H9 (cell line): Measurements from ENCODE around the gene HIC1. TPM values are rescaled to one million over a fixed set of nuclear protein-coding genes. Genes with fewer than 3 reads are reported as not detected.

Experiments
- DNase-seq: peaks from one replicate; pipeline ENCODE4 v3.0.0-alpha.2; 2017
- H2AFZ ChIP-seq: one replicate; pipeline ENCODE4 v1.6.1; 2013; ENCODE audit warnings: mild to moderate bottlenecking, low read length, control low read depth, moderate library complexity
- H2AK5ac ChIP-seq: 2 replicates; pipeline ENCODE4 v1.6.1; 2013; ENCODE audit warnings: low read length, control low read depth, mixed read lengths; ENCODE audit not compliant: insufficient read length
- H2BK120ac ChIP-seq: one replicate; pipeline ENCODE4 v1.6.1; 2013; ENCODE audit warnings: low read depth, mild to moderate bottlenecking, low read length, control low read depth, inconsistent platforms; ENCODE audit not compliant: poor library complexity, severe bottlenecking
- H2BK12ac ChIP-seq: 2 replicates; pipeline ENCODE4 v1.6.1; 2013; ENCODE audit warnings: low read length, control low read depth, mixed read lengths, low read depth; ENCODE audit not compliant: insufficient read length
- H2BK15ac ChIP-seq: 2 replicates; pipeline ENCODE4 v1.6.1; 2013; ENCODE audit warnings: low read depth, low read length, control low read depth
- H2BK20ac ChIP-seq: one replicate; pipeline ENCODE4 v1.6.1; 2013; ENCODE audit warnings: low read depth, mild to moderate bottlenecking, low read length, control low read depth, inconsistent platforms; ENCODE audit not compliant: poor library complexity, severe bottlenecking
- H2BK5ac ChIP-seq: 2 replicates; pipeline ENCODE4 v1.6.1; 2013; ENCODE audit warnings: low read length, control low read depth, mixed read lengths; ENCODE audit not compliant: insufficient read length
- H3K14ac ChIP-seq: 2 replicates; pipeline ENCODE4 v1.6.1; 2013; ENCODE audit warnings: low read length, control low read depth; ENCODE audit not compliant: insufficient read depth
- H3K18ac ChIP-seq: 2 replicates; pipeline ENCODE4 v1.6.1; 2013; ENCODE audit warnings: low read depth, mild to moderate bottlenecking, mixed read lengths, low read length, control low read depth; ENCODE audit not compliant: insufficient read length
- H3K23ac ChIP-seq: 2 replicates; pipeline ENCODE4 v1.6.1; 2013; ENCODE audit warnings: low read length, control low read depth, mixed read lengths, low read depth; ENCODE audit not compliant: insufficient read length
- H3K23me2 ChIP-seq: 2 replicates; pipeline ENCODE4 v1.6.1; 2013; ENCODE audit warnings: low read depth, mild to moderate bottlenecking, mixed read lengths, low read length, control low read depth; ENCODE audit not compliant: insufficient read length, poor library complexity, severe bottlenecking
- H3K27ac ChIP-seq: 2 replicates; pipeline ENCODE4 v1.5.1; 2013; ENCODE audit warnings: low read length, control low read depth, mixed read lengths, low read depth; ENCODE audit not compliant: insufficient read length
- H3K27me3 ChIP-seq: 2 replicates; pipeline ENCODE4 v1.6.1; 2013; ENCODE audit warnings: low read length, control low read depth, inconsistent platforms; ENCODE audit not compliant: insufficient read depth
- H3K4ac ChIP-seq: 2 replicates; pipeline ENCODE4 v1.6.1; 2013; ENCODE audit warnings: low read depth, mild to moderate bottlenecking, control low read depth, inconsistent platforms, low read length, moderate library complexity
- H3K4me1 ChIP-seq: 2 replicates; pipeline ENCODE4 v1.6.1; 2013; ENCODE audit warnings: low read length, control low read depth, inconsistent platforms; ENCODE audit not compliant: insufficient read depth
- H3K4me2 ChIP-seq: 2 replicates; pipeline ENCODE4 v1.6.1; 2013; ENCODE audit warnings: low read length, control low read depth, mixed read lengths; ENCODE audit not compliant: insufficient read length, insufficient read depth
- H3K56ac ChIP-seq: 2 replicates; pipeline ENCODE4 v1.6.1; 2013; ENCODE audit warnings: low read depth, mild to moderate bottlenecking, mixed read lengths, low read length, control low read depth; ENCODE audit not compliant: insufficient read length
- H3K79me1 ChIP-seq: 2 replicates; pipeline ENCODE4 v1.6.1; 2013; ENCODE audit warnings: low read depth, mild to moderate bottlenecking, moderate library complexity, low read length, control low read depth, inconsistent platforms; ENCODE audit not compliant: insufficient read depth, poor library complexity, severe bottlenecking
- H3K79me2 ChIP-seq: 2 replicates; pipeline ENCODE4 v1.6.1; 2013; ENCODE audit warnings: low read length, control low read depth, inconsistent platforms; ENCODE audit not compliant: insufficient read depth
- H3K9ac ChIP-seq: 2 replicates; pipeline ENCODE4 v1.6.1; 2013; ENCODE audit warnings: low read length, control low read depth, mixed read lengths; ENCODE audit not compliant: insufficient read length; ENCODE audit errors: extremely low read depth
- H3K9me3 ChIP-seq: one replicate; pipeline ENCODE4 v1.6.1; 2013; ENCODE audit warnings: low read depth, low read length, inconsistent platforms; ENCODE audit not compliant: control insufficient read depth
- H3T11ph ChIP-seq: one replicate; pipeline ENCODE4 v1.6.1; 2013; ENCODE audit warnings: mild to moderate bottlenecking, low read length, control low read depth, inconsistent platforms
- H4K20me1 ChIP-seq: one replicate; pipeline ENCODE4 v1.6.1; 2013; ENCODE audit not compliant: control insufficient read depth, insufficient read length, insufficient read depth
- H4K5ac ChIP-seq: 2 replicates; pipeline ENCODE4 v1.6.1; 2013; ENCODE audit warnings: low read depth, mild to moderate bottlenecking, mixed read lengths, low read length, control low read depth; ENCODE audit not compliant: insufficient read length
- H4K8ac ChIP-seq: replicated peaks from 2 replicates; pipeline ENCODE4 v1.6.1; 2013; ENCODE audit warnings: low read length, control low read depth, mixed read lengths, low read depth; ENCODE audit not compliant: insufficient read length
- H4K91ac ChIP-seq: 2 replicates; pipeline ENCODE4 v1.6.1; 2013; ENCODE audit warnings: low read depth, mild to moderate bottlenecking, moderate library complexity, mixed read lengths, low read length, control low read depth; ENCODE audit not compliant: insufficient read length
- H3K27ac Mint-ChIP-seq, 3 experiments: 2 replicates in 2 of 3; 3 replicates in 1 of 3; pipeline ENCODE4 v1.8.0; 2020 to 2021; ENCODE audit warnings: mixed read lengths in 3 of 3, mild to moderate bottlenecking in 1 of 3, moderate library complexity in 1 of 3
- H3K27me3 Mint-ChIP-seq: 2 replicates; pipeline ENCODE4 v1.8.0; 2021; ENCODE audit warnings: low read depth, mild to moderate bottlenecking, moderate library complexity, mixed read lengths
- H3K36me3 Mint-ChIP-seq, 3 experiments: 2 replicates in 2 of 3; 3 replicates in 1 of 3; pipeline ENCODE4 v1.8.0; 2020 to 2021; ENCODE audit warnings: low read depth in 3 of 3, mixed read lengths in 3 of 3; ENCODE audit not compliant: insufficient read depth in 1 of 3
- H3K4me1 Mint-ChIP-seq, 2 experiments: 2 replicates each; pipeline ENCODE4 v1.8.0; 2020; ENCODE audit warnings: mixed read lengths in 2 of 2
- H3K4me3 Mint-ChIP-seq, 2 experiments: 2 replicates in 1 of 2; 3 replicates in 1 of 2; pipeline ENCODE4 v1.8.0; 2020 to 2021; ENCODE audit warnings: mild to moderate bottlenecking in 2 of 2, mixed read lengths in 2 of 2, moderate library complexity in 1 of 2
- H3K9me3 Mint-ChIP-seq, 2 experiments: 2 replicates in 1 of 2; 3 replicates in 1 of 2; pipeline ENCODE4 v1.8.0; 2020; ENCODE audit warnings: mild to moderate bottlenecking in 2 of 2, mixed read lengths in 2 of 2, moderate library complexity in 1 of 2
- WGBS: extraction: QIAGEN DNeasy Blood & Tissue Kit; methylation state at CpG from one replicate; pipeline ENCODE4 v1.1.7; 2013; ENCODE audit warnings: missing lambda C conversion rate, low lambda C conversion rate, mixed read lengths; ENCODE audit not compliant: insufficient read length; ENCODE audit errors: extremely low coverage; 5-methylcytosine and 5-hydroxymethylcytosine counted together
- total RNA-seq: library from RNA; stranded (reverse); gene quantifications from 2 replicates; pipeline ENCODE4 v1.2.1, GENCODE V29; 2021
- TF ChIP-seq, protein P1 (sequence below): fragments of 200-600 bp; sonication (generic); conservative IDR thresholded peaks from 3 replicates; pipeline ENCODE4 v1.8.0; 2021; ENCODE audit warnings: antibody characterized with exemption, mild to moderate bottlenecking

Gene HIC1
- total RNA-seq, 1 experiment from 2014 or later, result 1.8 TPM

DNA sequence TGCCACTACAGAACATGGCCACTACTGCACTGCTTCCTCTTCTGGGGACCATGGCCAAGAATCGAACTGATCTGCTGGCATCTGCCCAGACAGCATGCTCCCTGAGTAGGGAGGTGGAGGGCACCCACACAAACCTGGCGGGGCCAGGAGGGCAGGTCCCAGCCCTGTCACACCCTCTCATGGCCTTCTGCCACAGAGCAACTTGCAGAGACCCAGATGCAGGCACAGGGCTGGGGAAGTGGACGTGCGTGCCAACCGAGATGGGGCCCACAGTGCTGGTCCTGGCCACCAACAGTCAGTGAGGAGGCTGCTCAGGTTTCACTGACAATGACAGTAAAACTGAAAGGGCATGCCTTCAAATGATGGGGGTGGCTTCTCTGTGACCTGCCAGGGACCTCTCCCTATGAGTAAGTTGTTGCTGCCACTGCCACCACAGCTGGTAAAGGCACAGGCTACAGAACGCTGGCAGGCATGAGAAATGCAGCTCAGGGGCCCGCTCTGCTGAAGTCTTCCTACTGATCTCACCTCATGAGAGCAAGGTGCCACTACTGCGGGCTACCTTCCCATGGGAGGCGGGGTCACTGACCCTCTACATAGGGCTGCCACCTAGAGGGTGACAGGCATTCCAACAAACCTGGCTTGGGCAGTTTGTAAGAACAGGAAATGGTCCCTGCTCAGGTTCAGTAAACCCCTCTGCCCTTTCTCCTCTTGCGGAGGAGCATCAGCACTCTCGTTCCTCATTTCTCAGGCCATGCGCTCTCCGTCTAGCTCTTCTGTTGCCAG lies 15.5 kb downstream of the HIC1 start:
- Histone ChIP-seq H3T11ph (no peak overlapping the region), H4K91ac (no peak overlapping the region), H2BK15ac (no peak overlapping the region), H3K79me1 (no peaks in the 10 kb centered on the region), H3K4me1 (no peaks in the 10 kb centered on the region), H3K56ac (no peak overlapping the region), H3K27ac (no peak overlapping the region), H2AK5ac (no peak overlapping the region), H3K27me3 (no peaks in the 10 kb centered on the region), H2BK20ac (no peak overlapping the region), H3K23ac (no peak overlapping the region), H4K8ac (no peak overlapping the region), H4K5ac (no peak overlapping the region), H3K18ac (no peak overlapping the region), H4K20me1 (peaks cover 2% of the 10 kb centered on the region), H3K79me2 (no peaks in the 10 kb centered on the region), H3K9me3 (no peaks in the 10 kb centered on the region), H3K9ac (no peak overlapping the region), H2BK120ac (no peak overlapping the region), H3K4ac (no peak overlapping the region), H3K4me2 (no peak overlapping the region), H2AFZ (no peak overlapping the region), H2BK12ac (no peak overlapping the region), H3K14ac (no peak overlapping the region), H3K23me2 (no peaks in the 10 kb centered on the region), H2BK5ac (no peak overlapping the region)
- no CpG with 5 or more reads among the region's 13 CpGs for WGBS
- Mint-ChIP-seq H3K36me3 (peaks cover 3 to 31% (median 11%) of the 10 kb centered on the region in 3 experiments; a peak in 6 of 7 replicates), H3K9me3 (no peaks in the 10 kb centered on the region), H3K27me3 (no peaks in the 10 kb centered on the region), H3K4me1 (peaks cover 28 to 29% of the 10 kb centered on the region in 2 experiments), H3K27ac (peak overlapping the region in 2 of 3 experiments; percentile 24 to 50; a peak in 2 of 7 replicates), H3K4me3 (no peak overlapping the region)
- DNase-seq, result peak; percentile 86
- TF ChIP-seq, protein P1, sequence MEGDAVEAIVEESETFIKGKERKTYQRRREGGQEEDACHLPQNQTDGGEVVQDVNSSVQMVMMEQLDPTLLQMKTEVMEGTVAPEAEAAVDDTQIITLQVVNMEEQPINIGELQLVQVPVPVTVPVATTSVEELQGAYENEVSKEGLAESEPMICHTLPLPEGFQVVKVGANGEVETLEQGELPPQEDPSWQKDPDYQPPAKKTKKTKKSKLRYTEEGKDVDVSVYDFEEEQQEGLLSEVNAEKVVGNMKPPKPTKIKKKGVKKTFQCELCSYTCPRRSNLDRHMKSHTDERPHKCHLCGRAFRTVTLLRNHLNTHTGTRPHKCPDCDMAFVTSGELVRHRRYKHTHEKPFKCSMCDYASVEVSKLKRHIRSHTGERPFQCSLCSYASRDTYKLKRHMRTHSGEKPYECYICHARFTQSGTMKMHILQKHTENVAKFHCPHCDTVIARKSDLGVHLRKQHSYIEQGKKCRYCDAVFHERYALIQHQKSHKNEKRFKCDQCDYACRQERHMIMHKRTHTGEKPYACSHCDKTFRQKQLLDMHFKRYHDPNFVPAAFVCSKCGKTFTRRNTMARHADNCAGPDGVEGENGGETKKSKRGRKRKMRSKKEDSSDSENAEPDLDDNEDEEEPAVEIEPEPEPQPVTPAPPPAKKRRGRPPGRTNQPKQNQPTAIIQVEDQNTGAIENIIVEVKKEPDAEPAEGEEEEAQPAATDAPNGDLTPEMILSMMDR, result peak; percentile 51
